MM.1S (cell line): ENCODE results near the gene CACNA1E.

Source experiments
- DNase-seq: peaks from one replicate; pipeline ENCODE4 v3.0.0-alpha.2; 2015
- H2AFZ ChIP-seq: fragments of 300-600 bp; sonication (generic); 2 replicates; pipeline ENCODE4 v1.6.0; 2016; ENCODE audit warnings: antibody characterized with exemption, low read length
- H3F3A ChIP-seq: fragments of 300-600 bp; sonication (generic); 2 replicates; pipeline ENCODE4 v1.6.1; 2016; ENCODE audit warnings: mild to moderate bottlenecking, antibody characterized with exemption, low read length, moderate library complexity, mixed read lengths; ENCODE audit not compliant: insufficient read depth
- H3K27ac ChIP-seq: fragments of 300-600 bp; sonication (generic); 2 replicates; pipeline ENCODE4 v1.5.1; 2016; ENCODE audit warnings: mild to moderate bottlenecking, low read length
- H3K27me3 ChIP-seq: fragments of 300-600 bp; sonication (generic); replicated peaks from 2 replicates; pipeline ENCODE4 v1.6.0; 2016; ENCODE audit warnings: low read length; ENCODE audit not compliant: insufficient read depth
- H3K36me3 ChIP-seq: fragments of 300-600 bp; sonication (generic); replicated peaks from 2 replicates; pipeline ENCODE4 v1.6.1; 2016; ENCODE audit warnings: mild to moderate bottlenecking, low read length, mixed read lengths; ENCODE audit not compliant: insufficient read depth
- H3K4me1 ChIP-seq: fragments of 300-600 bp; sonication (generic); 2 replicates; pipeline ENCODE4 v1.6.1; 2016; ENCODE audit warnings: low read length, mixed read lengths
- H3K4me2 ChIP-seq: fragments of 300-600 bp; sonication (generic); 2 replicates; pipeline ENCODE4 v1.6.0; 2016; ENCODE audit warnings: low read depth, low read length
- H3K4me3 ChIP-seq: fragments of 300-600 bp; sonication (generic); 2 replicates; pipeline ENCODE4 v1.5.1; 2016; ENCODE audit warnings: low read length, mixed read lengths
- H3K79me2 ChIP-seq: fragments of 300-600 bp; sonication (generic); 2 replicates; pipeline ENCODE4 v1.6.1; 2016; ENCODE audit warnings: mixed run types, low read length, mixed read lengths
- H3K9ac ChIP-seq: fragments of 300-600 bp; sonication (generic); 2 replicates; pipeline ENCODE4 v1.6.1; 2016; ENCODE audit warnings: low read length, mixed read lengths
- H3K9me2 ChIP-seq: fragments of 300-600 bp; sonication (generic); replicated peaks from 2 replicates; pipeline ENCODE4 v1.6.1; 2016; ENCODE audit warnings: mild to moderate bottlenecking, low read length, mixed read lengths; ENCODE audit not compliant: insufficient read depth
- H3K9me3 ChIP-seq: fragments of 300-600 bp; sonication (generic); replicated peaks from 2 replicates; pipeline ENCODE4 v1.6.1; 2016; ENCODE audit warnings: mild to moderate bottlenecking, low read length, mixed read lengths; ENCODE audit not compliant: insufficient read depth
- H4K20me1 ChIP-seq: fragments of 300-600 bp; sonication (generic); 2 replicates; pipeline ENCODE4 v1.6.1; 2016; ENCODE audit warnings: mild to moderate bottlenecking, low read length, moderate library complexity, mixed read lengths; ENCODE audit not compliant: insufficient read depth
- CTCF ChIP-seq: fragments of 300-600 bp; sonication (generic); IDR thresholded peaks from 2 replicates; pipeline ENCODE4 v1.5.1; 2016; ENCODE audit warnings: antibody characterized with exemption, low read length, mixed read lengths
- EZH2 ChIP-seq: fragments of 300-600 bp; sonication (generic); optimal IDR thresholded peaks from 2 replicates; pipeline ENCODE3; 2017; ENCODE audit warnings: low read depth, mild to moderate bottlenecking, antibody characterized with exemption, low read length, mixed read lengths
- EZH2phosphoT487 ChIP-seq: fragments of 300-600 bp; sonication (generic); IDR thresholded peaks from 2 replicates; pipeline ENCODE4 v1.6.1; 2018; ENCODE audit warnings: antibody characterized with exemption, low read length

CACNA1E gene

DNA sequence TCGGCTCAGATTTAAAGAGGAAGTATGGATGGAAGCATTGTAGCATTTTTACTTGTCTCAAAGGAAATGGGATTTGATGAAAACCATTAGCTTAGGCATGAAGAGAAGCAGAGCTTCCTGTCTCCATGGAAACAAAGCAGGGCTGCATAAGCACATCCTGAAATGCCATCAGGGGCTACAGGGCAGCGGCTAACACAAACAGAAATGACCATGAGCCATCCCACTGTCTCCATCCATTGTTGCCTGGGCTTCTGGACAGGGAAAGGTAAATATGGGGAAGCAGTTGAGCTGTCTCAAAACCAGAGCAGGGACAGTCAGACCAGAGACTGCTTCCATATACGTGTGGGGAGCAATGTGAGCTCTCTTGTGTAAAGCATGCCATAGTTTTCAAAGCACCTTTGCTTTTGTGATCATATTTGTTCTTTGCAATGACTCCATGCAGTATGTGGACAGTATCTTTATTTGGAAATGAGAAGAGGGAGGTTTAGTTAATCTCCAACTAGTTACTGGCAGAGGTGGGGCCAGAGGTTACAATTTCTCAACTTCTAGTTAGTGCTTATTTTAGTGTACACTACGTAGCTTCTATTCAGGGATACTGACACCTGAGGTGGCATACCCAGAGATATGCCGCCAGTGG is 176.1 kb downstream of the CACNA1E start:
- Histone ChIP-seq H3K4me3 (no peak overlapping the region), H3K27me3 (no peaks in the 10 kb centered on the region), H3F3A (no peaks in the 10 kb centered on the region), H3K9me2 (no peaks in the 10 kb centered on the region), H4K20me1 (no peaks in the 10 kb centered on the region), H3K4me1 (no peaks in the 10 kb centered on the region), H3K36me3 (no peaks in the 10 kb centered on the region), H2AFZ (no peak overlapping the region), H3K9ac (no peak overlapping the region), H3K79me2 (no peaks in the 10 kb centered on the region), H3K4me2 (no peak overlapping the region), H3K9me3 (no peaks in the 10 kb centered on the region), H3K27ac (no peak overlapping the region)
- no peak for DNase-seq
- TF ChIP-seq EZH2phosphoT487 (no peak), CTCF (no peak), EZH2 (no peak)

GRCh38 chr1:181660621-181661020 is 177.3 kb downstream of the CACNA1E start:
- H3F3A ChIP-seq, result no peaks in the 10 kb centered on the region
- no peak for DNase-seq
- TF ChIP-seq CTCF (no peak), EZH2 (no peak), EZH2phosphoT487 (no peak)

DNA sequence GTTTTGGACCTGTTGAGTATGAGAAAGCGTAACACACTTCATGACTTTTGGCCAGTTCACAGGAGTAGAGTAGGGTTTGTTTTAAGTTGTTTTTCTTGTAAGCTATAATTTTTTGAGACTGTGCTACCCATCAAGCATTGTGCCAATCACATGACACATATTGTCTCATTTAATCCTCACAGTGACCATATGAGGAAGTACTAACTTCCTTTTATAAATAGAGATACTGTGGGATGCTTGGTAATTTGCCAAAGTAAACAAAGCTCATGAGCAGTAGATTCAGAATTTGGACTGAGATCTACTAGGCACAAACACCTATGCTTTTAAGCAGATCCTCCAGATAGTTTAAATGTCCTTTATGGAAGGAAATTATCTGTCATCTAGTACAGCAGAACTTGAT is 178.3 kb downstream of the CACNA1E start:
- Histone ChIP-seq H3K27me3 (no peaks in the 10 kb centered on the region), H3F3A (no peaks in the 10 kb centered on the region), H3K9me3 (no peaks in the 10 kb centered on the region), H4K20me1 (no peaks in the 10 kb centered on the region), H3K9ac (no peak overlapping the region), H3K4me2 (no peak overlapping the region), H3K36me3 (no peaks in the 10 kb centered on the region), H3K79me2 (no peaks in the 10 kb centered on the region), H3K4me3 (no peak overlapping the region), H2AFZ (no peak overlapping the region), H3K4me1 (no peaks in the 10 kb centered on the region), H3K27ac (no peak overlapping the region), H3K9me2 (no peaks in the 10 kb centered on the region)
- TF ChIP-seq CTCF (no peak), EZH2 (no peak), EZH2phosphoT487 (no peak)
- DNase-seq, result no peak

More at GRCh38 chr1:181660621-181661020, 177.3 kb downstream of the CACNA1E start:
- H3K4me3 ChIP-seq, result no peak overlapping the region
- no peaks in the 10 kb centered on the region for H3K9me2 ChIP-seq
- no peak overlapping the region for H3K27ac ChIP-seq
- no peaks in the 10 kb centered on the region for H3K36me3 ChIP-seq
- H3K79me2 ChIP-seq, result no peaks in the 10 kb centered on the region
- H3K9ac ChIP-seq, result no peak overlapping the region
- no peaks in the 10 kb centered on the region for H3K9me3 ChIP-seq
- no peaks in the 10 kb centered on the region for H3K4me1 ChIP-seq
- H3K4me2 ChIP-seq, result no peak overlapping the region
- H3K27me3 ChIP-seq, result no peaks in the 10 kb centered on the region
- no peaks in the 10 kb centered on the region for H4K20me1 ChIP-seq
- no peak overlapping the region for H2AFZ ChIP-seq
